ENCODE data around the gene TTLL9.
A peak's percentile ranks its signal among the peaks of the same experiment; 100 is the strongest.
"Not testable (repeated sequence)": the region's sequence is repeated elsewhere in the genome, so short reads cannot be mapped to it uniquely, and the experiment has no call there.

Gene TTLL9

GRCh38 chr20:31869942-31870725 is at the start of gene TTLL9, which contains the start of gene DUSP15:
Gene TTLL9, plus strand, starts transcription at chr20:31870634. Its CDS starts 493 bp downstream, at chr20:31871127.
Gene DUSP15, minus strand, starts transcription at chr20:31870527. Its CDS starts 190 bp downstream, at chr20:31870337.
- peak; percentile 63 for DNase-seq (ENCODE audit: low spot score)

GRCh38 chr20:31821427-31821826 is 49.0 kb upstream of the TTLL9 start:
- no peak for DNase-seq (ENCODE audit: low spot score)

- DNase-seq (ENCODE audit: low spot score) = peak; percentile 94
Measured at GRCh38 chr20:31822421-31823330, 47.8 kb upstream of the TTLL9 start.

- DNase-seq (ENCODE audit: low spot score) = no peak
Measured at GRCh38 chr20:31823360-31824124, 46.9 kb upstream of the TTLL9 start.

GRCh38 chr20:31824125-31824485 is 46.3 kb upstream of the TTLL9 start:
- no peak for DNase-seq (ENCODE audit: low spot score)

- DNase-seq (ENCODE audit: low spot score) = no peak
Measured at GRCh38 chr20:31824554-31825313, 45.7 kb upstream of the TTLL9 start.

GRCh38 chr20:31826074-31826473 is 44.4 kb upstream of the TTLL9 start:
- DNase-seq (ENCODE audit: low spot score) = no peak

GRCh38 chr20:31827059-31827458 is 43.4 kb upstream of the TTLL9 start:
- DNase-seq (ENCODE audit: low spot score) = no peak

GRCh38 chr20:31828016-31828415 is 42.4 kb upstream of the TTLL9 start:
- DNase-seq (ENCODE audit: low spot score) = not testable (repeated sequence)

GRCh38 chr20:31829731-31830130 is 40.7 kb upstream of the TTLL9 start:
- no peak for DNase-seq (ENCODE audit: low spot score)

GRCh38 chr20:31830406-31830981 is 39.9 kb upstream of the TTLL9 start:
- DNase-seq (ENCODE audit: low spot score) = no peak

- no peak for DNase-seq (ENCODE audit: low spot score)
Measured at GRCh38 chr20:31831211-31831610, 39.2 kb upstream of the TTLL9 start.

- no peak for DNase-seq (ENCODE audit: low spot score)
Measured at GRCh38 chr20:31831771-31832306, 38.6 kb upstream of the TTLL9 start.

GRCh38 chr20:31833130-31833930 is 37.1 kb upstream of the TTLL9 start:
- DNase-seq (ENCODE audit: low spot score) = peak; percentile 70

- no peak for DNase-seq (ENCODE audit: low spot score)
Measured at GRCh38 chr20:31833931-31834521, 36.4 kb upstream of the TTLL9 start.

GRCh38 chr20:31835554-31835953 is 34.9 kb upstream of the TTLL9 start:
- DNase-seq (ENCODE audit: low spot score) = no peak

GRCh38 chr20:31835977-31836852 is 34.2 kb upstream of the TTLL9 start:
- DNase-seq (ENCODE audit: low spot score) = peak; percentile 96

GRCh38 chr20:31836853-31837608 is 33.4 kb upstream of the TTLL9 start:
- DNase-seq (ENCODE audit: low spot score) = no peak

Data from AG20443 (cell line).